BE2C (cell line): ENCODE results near the gene RUNX3.

Source experiments
- DNase-seq: peaks from one replicate; pipeline ENCODE4 v3.0.0-alpha.2; 2020
- H3K27me3 ChIP-seq: fragments of 250-450 bp; sonication (Bioruptor Pico); 2 replicates; pipeline ENCODE4 v1.5.1; 2020; ENCODE audit warnings: mild to moderate bottlenecking
- H3K36me3 ChIP-seq: fragments of 250-450 bp; sonication (Bioruptor Pico); 2 replicates; pipeline ENCODE4 v1.5.1; 2020; ENCODE audit warnings: mild to moderate bottlenecking
- H3K4me1 ChIP-seq: fragments of 250-450 bp; sonication (Bioruptor Pico); 2 replicates; pipeline ENCODE4 v1.5.1; 2020
- H3K4me3 ChIP-seq: 2 replicates; pipeline ENCODE4 v1.5.1; 2011; ENCODE audit warnings: low read depth, low read length
- H3K9me3 ChIP-seq: fragments of 250-450 bp; sonication (Bioruptor Pico); 2 replicates; pipeline ENCODE4 v1.5.1; 2020
- CTCF ChIP-seq: IDR thresholded peaks from 2 replicates; pipeline ENCODE4 v1.5.1; 2012; ENCODE audit warnings: mild to moderate bottlenecking, low read depth, low read length

RUNX3 gene

GRCh38 chr1:24936684-24937083 is 6.6 kb upstream of the RUNX3 start:
- Histone ChIP-seq H3K27me3 (peaks cover 26% of the 10 kb centered on the region), H3K9me3 (no peaks in the 10 kb centered on the region), H3K4me3 (no peak overlapping the region), H3K4me1 (no peaks in the 10 kb centered on the region), H3K36me3 (no peaks in the 10 kb centered on the region)
- DNase-seq, result no peak
- TF ChIP-seq CTCF, result no peak

GRCh38 chr1:24935615-24936484 is 5.8 kb upstream of the RUNX3 start:
- H3K9me3 ChIP-seq, result no peaks in the 10 kb centered on the region
- H3K4me1 ChIP-seq, result no peaks in the 10 kb centered on the region
- H3K4me3 ChIP-seq, result no peak overlapping the region
- H3K36me3 ChIP-seq, result no peaks in the 10 kb centered on the region
- DNase-seq, result no peak
- peaks cover 35% of the 10 kb centered on the region for H3K27me3 ChIP-seq
- no peak for TF ChIP-seq CTCF

- Histone ChIP-seq H3K9me3 (no peaks in the 10 kb centered on the region), H3K36me3 (no peaks in the 10 kb centered on the region), H3K4me3 (no peak overlapping the region), H3K4me1 (no peaks in the 10 kb centered on the region), H3K27me3 (peaks cover 42% of the 10 kb centered on the region)
- TF ChIP-seq CTCF, result no peak
- no peak for DNase-seq
These were observed 5.1 kb upstream of the RUNX3 start for GRCh38 chr1:24935196-24935526.

GRCh38 chr1:24934310-24935195 is 4.5 kb upstream of the RUNX3 start:
- DNase-seq, result no peak
- Histone ChIP-seq H3K4me1 (no peaks in the 10 kb centered on the region), H3K27me3 (peaks cover 48% of the 10 kb centered on the region), H3K36me3 (no peaks in the 10 kb centered on the region), H3K9me3 (no peaks in the 10 kb centered on the region), H3K4me3 (no peak overlapping the region)
- TF ChIP-seq CTCF, result no peak

GRCh38 chr1:24933468-24933867 is 3.4 kb upstream of the RUNX3 start:
- DNase-seq, result no peak
- no peaks in the 10 kb centered on the region for H3K36me3 ChIP-seq
- no peaks in the 10 kb centered on the region for H3K4me1 ChIP-seq
- no peaks in the 10 kb centered on the region for H3K9me3 ChIP-seq
- peaks cover 58% of the 10 kb centered on the region for H3K27me3 ChIP-seq
- H3K4me3 ChIP-seq, result no peak overlapping the region
- TF ChIP-seq CTCF, result no peak

GRCh38 chr1:24932725-24933294 is 2.7 kb upstream of the RUNX3 start:
- TF ChIP-seq CTCF, result no peak
- no peak for DNase-seq
- Histone ChIP-seq H3K4me3 (no peak overlapping the region), H3K27me3 (peaks cover 65% of the 10 kb centered on the region), H3K4me1 (no peaks in the 10 kb centered on the region), H3K36me3 (no peaks in the 10 kb centered on the region), H3K9me3 (no peaks in the 10 kb centered on the region)
